K562 (cell line): ENCODE measurements around the gene SORCS2. TPM values are rescaled to one million over a fixed set of nuclear protein-coding genes. Genes with fewer than 3 reads are reported as not detected.

Experiments used
- ATAC-seq: fragments of 200-7000 bp; cut with Tn5 transposase; 3 replicates; pipeline ENCODE4 v1.9.1; 2020; ENCODE audit warnings: moderate library complexity
- BruUV-seq: library from RNA; stranded (reverse); fragments of 400-500 nt; replicated peaks from 2 replicates; lab custom pipeline; 2021; lab: Mats Ljungman, UMichigan
- CTCF ChIA-PET: fragments of 300-600 bp; formaldehyde crosslinking; extraction: SDS; loops from one replicate; lab custom pipeline; 2021; ENCODE audit warnings: low intra/inter-chr PET ratio; lab: Yijun Ruan, JAX
- POLR2A ChIA-PET: fragments of 300-600, 350-650 bp; sonication (Branson Sonifier 250); formaldehyde crosslinking; extraction: SDS; loops from one replicate; lab custom pipeline; 2021; ENCODE audit warnings: antibody characterized with exemption, inconsistent platforms; lab: Yijun Ruan, JAX
- DNase-seq, 4 experiments: peaks; one replicate each; pipeline versions ENCODE4 v3.0.0 to v3.0.0-alpha.2; 2011 to 2018; ENCODE audit warnings: low spot score in 3 of 4, mixed read lengths in 3 of 4; ENCODE audit errors: extremely low read depth in 1 of 4
- FAIRE-seq: peaks from 2 replicates; lab custom pipeline; 2011; peaks lifted over from hg19 to GRCh38; lab: Jason Lieb, UNC
- H2AFZ ChIP-seq: 2 replicates; pipeline ENCODE4 v1.6.0; 2011; ENCODE audit warnings: low read depth, low read length, control low read depth, inconsistent platforms
- H3K27ac ChIP-seq: fragments of 200-600 bp; 3 replicates; pipeline ENCODE4 v1.8.0; 2011; ENCODE audit warnings: low read depth, mild to moderate bottlenecking, control low read depth, inconsistent platforms, low read length, moderate library complexity, mixed read lengths; ENCODE audit errors: extremely low read depth
- H3K27me3 ChIP-seq, 2 experiments: fragments of 300-600 bp in 1 of 2; 2 replicates in 1 of 2; 3 replicates in 1 of 2; pipeline versions ENCODE4 v1.6.0 to v1.8.0; 2011; ENCODE audit warnings: inconsistent platforms in 2 of 2, low read length in 2 of 2, mild to moderate bottlenecking in 1 of 2, mixed read lengths in 1 of 2, moderate library complexity in 1 of 2; ENCODE audit not compliant: control insufficient read depth in 2 of 2, insufficient read depth in 2 of 2
- H3K36me3 ChIP-seq: fragments of 300-600 bp; 3 replicates; pipeline ENCODE4 v1.8.0; 2011; ENCODE audit warnings: mild to moderate bottlenecking, low read length, inconsistent platforms; ENCODE audit not compliant: control insufficient read depth, insufficient read depth
- H3K4me1 ChIP-seq, 2 experiments: fragments of 200-600 bp in 1 of 2; replicated peaks in 1 of 2; 2 replicates in 1 of 2; 3 replicates in 1 of 2; pipeline versions ENCODE4 v1.5.1 to v1.8.0; 2011; ENCODE audit warnings: inconsistent platforms in 2 of 2, low read length in 2 of 2, mild to moderate bottlenecking in 1 of 2, mixed read lengths in 1 of 2, moderate library complexity in 1 of 2; ENCODE audit not compliant: control insufficient read depth in 2 of 2, insufficient read depth in 2 of 2
- H3K4me2 ChIP-seq: 2 replicates; pipeline ENCODE4 v1.6.1; 2011; ENCODE audit warnings: low read length, control low read depth, inconsistent platforms, mixed read lengths; ENCODE audit not compliant: insufficient read depth
- H3K4me3 ChIP-seq: fragments of 200-600 bp; sonication (generic), shearing (Covaris generic); 2 replicates; pipeline ENCODE4 v1.5.1; 2016; ENCODE audit warnings: control low read depth, inconsistent platforms
- H3K79me2 ChIP-seq: fragments of 200-600 bp; 3 replicates; pipeline ENCODE4 v1.8.0; 2011; ENCODE audit warnings: low read length, inconsistent platforms; ENCODE audit not compliant: control insufficient read depth, insufficient read depth
- H3K9ac ChIP-seq, 2 experiments: 2 replicates each; pipeline versions ENCODE4 v1.6.0 to v1.6.1; 2011; ENCODE audit warnings: low read depth in 2 of 2, low read length in 2 of 2, control low read depth in 1 of 2, inconsistent platforms in 1 of 2, mild to moderate bottlenecking in 1 of 2, mixed read lengths in 1 of 2; ENCODE audit not compliant: insufficient read depth in 1 of 2
- H3K9me1 ChIP-seq: one replicate; pipeline ENCODE4 v1.6.0; 2011; ENCODE audit warnings: inconsistent platforms, mild to moderate bottlenecking, low read length, moderate library complexity; ENCODE audit not compliant: control insufficient read depth, insufficient read depth
- H3K9me3 ChIP-seq: replicated peaks from 2 replicates; pipeline ENCODE4 v1.5.1; 2011; ENCODE audit warnings: low read depth, low read length, inconsistent platforms; ENCODE audit not compliant: control insufficient read depth, insufficient read depth
- H4K20me1 ChIP-seq: replicated peaks from 2 replicates; pipeline ENCODE4 v1.6.1; 2011; ENCODE audit warnings: low read length, inconsistent platforms, mixed read lengths; ENCODE audit not compliant: control insufficient read depth, insufficient read depth
- ELF1 ChIP-seq: fragments of 200-800 bp; sonication (Bioruptor generic); IDR thresholded peaks from 2 replicates; pipeline ENCODE4 v1.6.1; 2016; ENCODE audit warnings: missing genetic modification characterization, missing compliant biosample characterization
- ETV1 ChIP-seq: fragments of 450-650 bp; conservative IDR thresholded peaks from 2 replicates; pipeline ENCODE4 v1.6.1; 2016; ENCODE audit warnings: missing genetic modification characterization, control low read depth, low read depth, missing compliant biosample characterization
- KLF1 ChIP-seq: fragments of 450-650 bp; IDR thresholded peaks from 2 replicates; pipeline ENCODE4 v1.6.1; 2016; ENCODE audit warnings: missing genetic modification characterization, missing compliant biosample characterization
- MCM2 ChIP-seq: fragments of 450-650 bp; IDR thresholded peaks from 2 replicates; pipeline ENCODE4 v1.6.1; 2017; ENCODE audit warnings: low read depth, mild to moderate bottlenecking
- MEF2A ChIP-seq: IDR thresholded peaks from 2 replicates; pipeline ENCODE4 v1.6.1; 2011; ENCODE audit warnings: low read depth, mild to moderate bottlenecking, low read length, moderate library complexity; ENCODE audit not compliant: control insufficient read depth
- MGA ChIP-seq: fragments of 450-650 bp; IDR thresholded peaks from 2 replicates; pipeline ENCODE4 v1.6.1; 2016; ENCODE audit warnings: mild to moderate bottlenecking, moderate library complexity
- ZNF232 ChIP-seq: sonication (generic); formaldehyde crosslinking; IDR thresholded peaks from 2 replicates; pipeline ENCODE4 v1.8.0; 2022; ENCODE audit warnings: mild to moderate bottlenecking, missing genetic modification reagents
- ZNF444 ChIP-seq: fragments of 250-450 bp; sonication (Bioruptor Pico); IDR thresholded peaks from 2 replicates; pipeline ENCODE4 v1.4.0; 2020; ENCODE audit warnings: mild to moderate bottlenecking, moderate library complexity
- WGBS: fragments of 100-300 bp; shearing (Covaris generic); methylation state at CpG from one replicate; pipeline ENCODE4 v1.1.6; 2016; ENCODE audit warnings: low coverage, mixed read lengths; ENCODE audit not compliant: insufficient coverage; ENCODE audit errors: missing lambda C conversion rate; 5-methylcytosine and 5-hydroxymethylcytosine counted together
- in situ Hi-C: fragments of 300-500 bp; cut with MboI; formaldehyde crosslinking; loops from 4 replicates; pipeline ENCODE4 v1.15.0; 2018; ENCODE audit warnings: inconsistent platforms, mixed read lengths
- intact Hi-C: fragments of 100-400 bp; cut with micrococcal nuclease; formaldehyde crosslinking; loops from 2 replicates; pipeline ENCODE4 v1.14.2; 2022
- polyA plus RNA-seq, 8 experiments: library from polyadenylated mRNA; depleted of rRNA in 4 of 8; stranded (reverse) in 5 of 8; unstranded in 3 of 8; fragments of >200 nt; fragmentation: Nextera tagmentation in 2 of 8; fragmentation: Illumina TruSeq in 1 of 8; extraction: Ambion mirVana in 2 of 8; extraction: Trizol in 1 of 8; gene quantifications; 2 replicates each; pipeline versions ENCODE4 v1.2.1 to v1.2.3, GENCODE V29; 2011 to 2014; ENCODE audit warnings: inconsistent platforms in 1 of 8, missing spikeins in 1 of 8
- total RNA-seq, 7 experiments: library from RNA; depleted of rRNA in 6 of 7; stranded (reverse); fragments of >200 nt in 6 of 7; fragmentation: Illumina TruSeq in 2 of 7; extraction: Trizol in 2 of 7; gene quantifications; 2 replicates each; pipeline versions ENCODE4 v1.2.1 to v1.2.3, GENCODE V29; 2011 to 2021; ENCODE audit warnings: low replicate concordance in 1 of 7

The SORCS2 gene
- total and polyA plus RNA-seq, 9 of the 15 experiments (the other 6 are each of a cell fraction or from before 2014, with no cell fraction given), result not detected

GRCh38 chr4:7415927-7416686 lies 223.8 kb downstream of the SORCS2 start (continued):
- TF ChIP-seq ELF1 (tag), result no peak

GRCh38 chr4:7416745-7417432 lies 224.6 kb downstream of the SORCS2 start:
- intact Hi-C loops, result no loop called here
- Histone ChIP-seq H3K4me3 (no peak overlapping the region), H3K9me1 (no peaks in the 10 kb centered on the region), H4K20me1 (no peaks in the 10 kb centered on the region), H3K79me2 (no peaks in the 10 kb centered on the region), H3K9ac (no peak overlapping the region), H3K27me3 (peaks cover 0 to 14% of the 10 kb centered on the region in 2 experiments; a peak in 2 of 5 replicates), H2AFZ (no peak overlapping the region), H3K27ac (no peak overlapping the region), H3K4me1 (no peaks in the 10 kb centered on the region), H3K4me2 (no peak overlapping the region), H3K9me3 (no peaks in the 10 kb centered on the region), H3K36me3 (no peaks in the 10 kb centered on the region)
- DNase-seq (no peak), FAIRE-seq (no peak), ATAC-seq (no peak)
- ChIA-PET POLR2A (interaction anchor here (0.9 kb wide), 1 partner anchor 14 kb away, joined by 3 read pairs; no protein-coding TSS in a partner anchor), CTCF (no interaction called here)
- BruUV-seq, result no TSS peak
- WGBS, result under 1% methylated on average over 14 of the region's 14 CpGs
- in situ Hi-C loops, result no loop called here
- TF ChIP-seq ZNF232 (CRISPR knock-in tag), result no peak
- TF ChIP-seq ZNF444, result no peak
- TF ChIP-seq MCM2, result no peak
- TF ChIP-seq MEF2A, result no peak
- no peak for TF ChIP-seq ETV1 (tag)
- no peak for TF ChIP-seq KLF1
- TF ChIP-seq MGA, result no peak
